Panc1 (cell line): ENCODE measurements around the gene DCANP1. TPM values are rescaled to one million over a fixed set of nuclear protein-coding genes. Genes with fewer than 3 reads are reported as not detected.

ENCODE experiments used
- ATAC-seq: fragments of 200-7000 bp; cut with Tn5 transposase; 2 replicates; pipeline ENCODE4 v1.9.1; 2020; ENCODE audit warnings: mild to moderate bottlenecking, moderate library complexity
- BruUV-seq: library from RNA; stranded (reverse); fragments of 400-500 nt; replicated peaks from 2 replicates; lab custom pipeline; 2021; lab: Mats Ljungman, UMichigan
- CTCF ChIA-PET: fragments of 300-600 bp; sonication (Branson Sonifier 250); formaldehyde crosslinking; loops from one replicate; lab custom pipeline; 2022; ENCODE audit warnings: antibody characterized with exemption; lab: Charles Lee
- POLR2A ChIA-PET: fragments of 300-600 bp; sonication (Branson Sonifier 250); formaldehyde crosslinking; loops from one replicate; lab custom pipeline; 2022; ENCODE audit warnings: antibody characterized with exemption; lab: Charles Lee
- DNase-seq: peaks from one replicate; pipeline ENCODE4 v3.0.0-alpha.2; 2010; ENCODE audit warnings: low read depth, low spot score
- H3K27ac ChIP-seq: 2 replicates; pipeline ENCODE4 v1.5.1; 2011; ENCODE audit warnings: mild to moderate bottlenecking, low read length, inconsistent platforms
- H3K27me3 ChIP-seq: fragments of 200-500 bp; sonication (Bioruptor generic); 2 replicates; pipeline ENCODE4 v1.6.0; 2014; ENCODE audit warnings: low read length, inconsistent platforms; ENCODE audit not compliant: control insufficient read depth, insufficient read depth
- H3K36me3 ChIP-seq: fragments of 200-500 bp; sonication (Bioruptor generic); 2 replicates; pipeline ENCODE4 v1.5.1; 2014; ENCODE audit warnings: inconsistent platforms, mild to moderate bottlenecking, low read length, moderate library complexity; ENCODE audit not compliant: control insufficient read depth, insufficient read depth
- H3K4me1 ChIP-seq: 2 replicates; pipeline ENCODE4 v1.5.1; 2011; ENCODE audit warnings: inconsistent platforms, mild to moderate bottlenecking, low read length, moderate library complexity; ENCODE audit not compliant: control insufficient read depth, insufficient read depth
- H3K4me3 ChIP-seq, 2 experiments: 2 replicates each; pipeline ENCODE4 v1.5.1; 2011 to 2012; ENCODE audit warnings: low read depth in 2 of 2, low read length in 2 of 2, mild to moderate bottlenecking in 2 of 2, inconsistent platforms in 1 of 2, moderate library complexity in 1 of 2
- H3K9me3 ChIP-seq: fragments of 200-500 bp; sonication (Bioruptor generic); 2 replicates; pipeline ENCODE4 v1.5.1; 2014; ENCODE audit warnings: low read depth, mild to moderate bottlenecking, inconsistent platforms, low read length, moderate library complexity; ENCODE audit not compliant: control insufficient read depth, insufficient read depth
- CTCF ChIP-seq: fragments of 450-650 bp; IDR thresholded peaks from 2 replicates; pipeline ENCODE4 v1.5.1; 2017; ENCODE audit warnings: mild to moderate bottlenecking
- POLR2AphosphoS5 ChIP-seq: IDR thresholded peaks from 2 replicates; pipeline ENCODE4 v1.6.1; 2012; ENCODE audit warnings: mild to moderate bottlenecking, low read depth, low read length, moderate library complexity
- SIN3A ChIP-seq: IDR thresholded peaks from 2 replicates; pipeline ENCODE4 v1.6.1; 2012; ENCODE audit warnings: low read depth, mild to moderate bottlenecking, low read length, moderate library complexity, borderline replicate concordance; ENCODE audit not compliant: insufficient read depth
- TCF7L2 ChIP-seq: IDR thresholded peaks from 2 replicates; pipeline ENCODE4 v1.6.1; 2011; ENCODE audit warnings: mild to moderate bottlenecking, low read depth, low read length, inconsistent platforms
- in situ Hi-C: cut with HindIII; loops from 2 replicates; pipeline ENCODE4 v1.10.0; 2016; ENCODE audit warnings: low sequenced_read_pairs, low pct_unique_long_range_greater_than_20kb
- intact Hi-C: fragments of 100-400 bp; cut with micrococcal nuclease; formaldehyde crosslinking; loops from one replicate; pipeline ENCODE4 v1.10.0; 2022; ENCODE audit not compliant: unreplicated experiment
- total RNA-seq: library from RNA; stranded (reverse); gene quantifications from one replicate; pipeline ENCODE4 v1.2.1, GENCODE V29; 2021; ENCODE audit not compliant: unreplicated experiment
- TF ChIP-seq, protein P1 (sequence below), 2 experiments: IDR thresholded peaks; 2 replicates each; pipeline ENCODE4 v1.6.1; 2011 to 2012; ENCODE audit warnings: low read depth in 2 of 2, control low read depth in 1 of 2, low read length in 1 of 2, mild to moderate bottlenecking in 1 of 2, moderate library complexity in 1 of 2; ENCODE audit not compliant: insufficient read depth in 1 of 2

DCANP1 gene
- total RNA-seq, 1 experiment from 2014 or later: not detected

DNA sequence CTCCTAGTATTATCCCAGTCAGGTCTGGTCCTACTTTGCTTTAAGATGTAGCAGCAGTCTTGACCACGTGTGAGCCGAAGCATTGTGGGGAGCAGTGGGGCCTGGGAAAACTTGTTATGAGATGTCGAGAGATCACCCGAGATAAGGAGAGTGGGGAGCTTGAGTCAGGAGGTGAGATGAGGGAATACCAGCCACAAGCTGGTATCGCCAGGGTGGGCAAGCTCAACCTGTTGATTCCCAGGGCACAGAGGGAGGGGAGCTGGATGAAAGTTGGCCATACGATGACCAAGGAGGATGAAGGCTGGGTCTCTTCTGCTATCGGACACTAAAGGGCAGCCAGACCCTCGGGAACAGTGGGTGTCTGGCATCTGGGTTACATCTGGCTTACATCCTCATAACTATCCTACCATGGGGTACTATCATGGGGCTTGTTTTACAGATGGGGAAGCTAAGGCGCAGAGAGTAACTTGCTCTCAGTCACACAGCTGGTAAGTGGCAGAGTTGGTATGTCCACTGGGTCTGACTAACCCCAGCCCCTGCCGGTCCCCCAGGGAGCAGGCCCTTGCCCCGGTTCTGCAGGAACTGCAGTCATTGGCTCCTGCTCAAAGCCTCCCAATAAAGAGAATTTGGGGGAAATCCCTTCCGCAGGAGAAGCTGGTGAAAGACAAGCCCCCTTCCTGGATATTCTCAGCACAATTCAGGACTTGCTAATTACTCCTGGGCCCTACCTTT, 18.4 kb upstream of the DCANP1 start:
- ChIA-PET POLR2A (interaction anchor here (0.8 to 1.1 kb wide), 2 partner anchors 86 to 101 kb away, joined by 3 to 4 read pairs; no protein-coding TSS in a partner anchor), CTCF (interaction anchor here (0.9 to 3.1 kb wide), 6 partner anchors 11 to 102 kb away, joined by 3 to 40 read pairs (median 12); no protein-coding TSS in a partner anchor)
- intact Hi-C loops (loop anchor here (1.0 kb wide), 1 partner anchor 87 kb away; no protein-coding TSS in a partner anchor), in situ Hi-C loops (loop anchor here (25.0 kb wide), 1 partner anchor 372 kb away; the partner anchor contains the start of gene SLC25A48)
- Histone ChIP-seq H3K4me3 (no peak overlapping the region), H3K27me3 (peaks cover 14% of the 10 kb centered on the region), H3K36me3 (no peaks in the 10 kb centered on the region), H3K4me1 (peaks cover 2% of the 10 kb centered on the region; the same call in 1 of the 2 replicates), H3K9me3 (no peaks in the 10 kb centered on the region), H3K27ac (no peak overlapping the region)
- DNase-seq (no peak), ATAC-seq (peak; percentile 54; the same call in 1 of the 2 replicates)
- BruUV-seq: no TSS peak
- TF ChIP-seq, protein P1, sequence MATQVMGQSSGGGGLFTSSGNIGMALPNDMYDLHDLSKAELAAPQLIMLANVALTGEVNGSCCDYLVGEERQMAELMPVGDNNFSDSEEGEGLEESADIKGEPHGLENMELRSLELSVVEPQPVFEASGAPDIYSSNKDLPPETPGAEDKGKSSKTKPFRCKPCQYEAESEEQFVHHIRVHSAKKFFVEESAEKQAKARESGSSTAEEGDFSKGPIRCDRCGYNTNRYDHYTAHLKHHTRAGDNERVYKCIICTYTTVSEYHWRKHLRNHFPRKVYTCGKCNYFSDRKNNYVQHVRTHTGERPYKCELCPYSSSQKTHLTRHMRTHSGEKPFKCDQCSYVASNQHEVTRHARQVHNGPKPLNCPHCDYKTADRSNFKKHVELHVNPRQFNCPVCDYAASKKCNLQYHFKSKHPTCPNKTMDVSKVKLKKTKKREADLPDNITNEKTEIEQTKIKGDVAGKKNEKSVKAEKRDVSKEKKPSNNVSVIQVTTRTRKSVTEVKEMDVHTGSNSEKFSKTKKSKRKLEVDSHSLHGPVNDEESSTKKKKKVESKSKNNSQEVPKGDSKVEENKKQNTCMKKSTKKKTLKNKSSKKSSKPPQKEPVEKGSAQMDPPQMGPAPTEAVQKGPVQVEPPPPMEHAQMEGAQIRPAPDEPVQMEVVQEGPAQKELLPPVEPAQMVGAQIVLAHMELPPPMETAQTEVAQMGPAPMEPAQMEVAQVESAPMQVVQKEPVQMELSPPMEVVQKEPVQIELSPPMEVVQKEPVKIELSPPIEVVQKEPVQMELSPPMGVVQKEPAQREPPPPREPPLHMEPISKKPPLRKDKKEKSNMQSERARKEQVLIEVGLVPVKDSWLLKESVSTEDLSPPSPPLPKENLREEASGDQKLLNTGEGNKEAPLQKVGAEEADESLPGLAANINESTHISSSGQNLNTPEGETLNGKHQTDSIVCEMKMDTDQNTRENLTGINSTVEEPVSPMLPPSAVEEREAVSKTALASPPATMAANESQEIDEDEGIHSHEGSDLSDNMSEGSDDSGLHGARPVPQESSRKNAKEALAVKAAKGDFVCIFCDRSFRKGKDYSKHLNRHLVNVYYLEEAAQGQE (IDR thresholded peaks at IDR 0.05; ENCODE audit: insufficient read depth in 1 of 2, low read depth in 2 of 2, low read length in 1 of 2): no peak
- TF ChIP-seq CTCF (no peak), TCF7L2 (no peak), SIN3A (no peak), POLR2AphosphoS5 (no peak)

GRCh38 chr5:135462304-135462703, 15.2 kb upstream of the DCANP1 start:
- Histone ChIP-seq H3K27ac (no peak overlapping the region), H3K27me3 (peaks cover 18% of the 10 kb centered on the region)
- intact Hi-C loops: no loop called here

More at GRCh38 chr5:135462304-135462703, 15.2 kb upstream of the DCANP1 start:
- ChIA-PET POLR2A (no interaction called here), CTCF (interaction anchor here (0.7 to 1.6 kb wide), 5 partner anchors 23 to 104 kb away, joined by 3 to 4 read pairs (median 3); no protein-coding TSS in a partner anchor)
- H3K36me3 ChIP-seq: no peaks in the 10 kb centered on the region
- no TSS peak for BruUV-seq
- DNase-seq (no peak), ATAC-seq (peak; percentile 53)
- TF ChIP-seq CTCF: peak; percentile 74
- TF ChIP-seq POLR2AphosphoS5: no peak
- no peaks in the 10 kb centered on the region for H3K9me3 ChIP-seq
- no peak overlapping the region for H3K4me3 ChIP-seq
- in situ Hi-C loops: loop anchor here (25.0 kb wide), 1 partner anchor 375 kb away; the partner anchor contains the start of gene SLC25A48
- H3K4me1 ChIP-seq: peaks cover 6% of the 10 kb centered on the region; the same call in 1 of the 2 replicates
